HUES6 (cell line): ENCODE measurements around the gene C22orf23.
"Not testable (repeated sequence)": the region's sequence is repeated elsewhere in the genome, so short reads cannot be mapped to it uniquely, and the experiment has no call there.

Source experiments
- H3K27ac ChIP-seq: 2 replicates; pipeline ENCODE4 v1.7.0; 2013; ENCODE audit warnings: low read depth, mild to moderate bottlenecking, low read length, inconsistent platforms
- H3K27me3 ChIP-seq: 2 replicates; pipeline ENCODE4 v1.6.1; 2013; ENCODE audit warnings: low read length; ENCODE audit not compliant: control insufficient read depth, insufficient read depth
- H3K36me3 ChIP-seq: 2 replicates; pipeline ENCODE4 v1.6.1; 2013; ENCODE audit warnings: low read length; ENCODE audit not compliant: control insufficient read depth, insufficient read depth
- H3K4me1 ChIP-seq: 2 replicates; pipeline ENCODE4 v1.6.1; 2013; ENCODE audit warnings: low read length; ENCODE audit not compliant: control insufficient read depth, insufficient read depth
- H3K4me3 ChIP-seq: 2 replicates; pipeline ENCODE4 v1.5.1; 2013; ENCODE audit warnings: low read depth, low read length
- H3K9ac ChIP-seq: one replicate; pipeline ENCODE4 v1.6.1; 2013; ENCODE audit warnings: mild to moderate bottlenecking, low read length
- H3K9me3 ChIP-seq: 2 replicates; pipeline ENCODE4 v1.6.1; 2013; ENCODE audit warnings: low read depth, low read length; ENCODE audit not compliant: control insufficient read depth, insufficient read depth

Gene C22orf23

DNA sequence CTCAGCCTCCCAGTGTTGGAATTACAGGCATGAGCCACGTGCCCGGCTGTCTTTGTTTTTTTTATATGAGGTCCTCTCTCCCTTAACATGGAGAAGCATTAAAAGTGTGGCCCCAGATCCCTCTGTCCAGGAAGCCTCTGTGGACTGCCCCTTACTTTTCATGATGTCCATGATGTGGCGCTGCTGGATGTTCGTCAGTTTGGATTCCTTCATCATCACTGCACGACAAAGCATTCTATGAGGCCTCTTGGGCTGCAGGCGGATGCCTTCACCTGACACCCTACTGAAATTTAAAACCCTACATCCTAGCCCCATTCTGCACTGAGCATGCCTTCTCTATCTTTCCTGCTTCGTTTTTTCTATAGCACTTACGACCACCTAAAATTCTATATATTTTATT is 2.1 kb downstream of the C22orf23 start:
- peaks cover 4% of the 10 kb centered on the region; the same call in 1 of the 2 replicates for H3K4me1 ChIP-seq
- H3K27ac ChIP-seq, result no peak overlapping the region
- H3K9me3 ChIP-seq, result no peaks in the 10 kb centered on the region
- peaks cover 13% of the 10 kb centered on the region for H3K27me3 ChIP-seq
- H3K9ac ChIP-seq, result no peak overlapping the region
- H3K36me3 ChIP-seq, result no peaks in the 10 kb centered on the region; the same call in 1 of the 2 replicates
- H3K4me3 ChIP-seq, result no peak overlapping the region

DNA sequence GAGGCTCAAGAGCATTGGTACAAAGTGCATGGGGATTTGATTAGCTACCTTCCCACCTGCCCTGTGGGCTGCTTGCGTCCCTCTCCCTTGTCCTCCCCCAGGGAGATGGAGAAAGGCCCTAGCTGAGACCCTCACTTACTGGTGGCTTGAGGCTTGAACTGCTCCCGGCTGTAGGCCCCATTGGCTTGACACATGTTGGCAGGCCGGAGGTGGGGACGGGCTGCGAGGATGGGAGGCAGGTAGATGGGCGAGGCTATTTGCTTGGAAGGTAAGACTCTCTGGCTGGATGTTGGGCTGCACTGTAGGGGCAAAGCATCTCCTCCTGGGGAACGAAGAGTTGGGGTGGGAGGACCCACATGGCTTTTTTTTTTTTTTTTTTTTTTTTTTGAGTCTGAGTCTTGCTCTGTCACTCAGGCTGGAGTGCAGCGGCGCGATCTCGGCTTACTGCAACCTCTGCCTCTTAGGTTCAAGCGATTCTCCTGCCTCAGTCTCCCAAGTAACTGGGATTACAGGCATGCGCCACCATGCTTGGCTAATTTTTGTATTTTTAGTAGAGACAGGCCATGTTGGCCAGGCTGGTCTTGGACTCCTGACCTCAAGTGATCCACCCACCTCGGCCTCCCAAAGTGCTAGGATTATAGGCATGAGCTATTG is 6.1 kb downstream of the C22orf23 start:
- not testable (repeated sequence) for H3K27ac ChIP-seq, H3K36me3 ChIP-seq, H3K9me3 ChIP-seq, H3K27me3 ChIP-seq, H3K9ac ChIP-seq, H3K4me3 ChIP-seq, H3K4me1 ChIP-seq

DNA sequence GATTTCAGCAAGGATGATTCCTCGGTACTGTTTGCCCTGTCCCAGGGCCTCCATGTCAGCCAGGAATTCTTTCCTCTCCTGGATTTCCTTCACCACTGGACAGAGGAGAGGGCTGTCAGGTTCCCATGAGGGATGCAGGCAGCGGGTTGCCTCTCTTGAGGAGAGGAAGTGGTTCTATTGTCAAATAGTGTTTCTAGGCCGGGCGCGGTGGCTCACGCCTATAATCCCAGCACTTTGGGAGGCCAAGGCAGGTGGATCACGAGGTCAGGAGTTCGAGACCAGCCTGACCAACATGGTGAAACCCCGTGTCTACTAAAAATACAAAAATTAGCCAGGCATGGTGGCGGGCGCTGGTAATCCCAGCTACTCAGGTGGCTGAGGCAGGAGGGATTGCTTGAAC is 9.0 kb downstream of the C22orf23 start:
- H3K27ac ChIP-seq, H3K4me3 ChIP-seq, H3K9me3 ChIP-seq, H3K27me3 ChIP-seq, H3K4me1 ChIP-seq, H3K9ac ChIP-seq: not testable (repeated sequence)
- H3K36me3 ChIP-seq, result peaks cover 29% of the 10 kb centered on the region

DNA sequence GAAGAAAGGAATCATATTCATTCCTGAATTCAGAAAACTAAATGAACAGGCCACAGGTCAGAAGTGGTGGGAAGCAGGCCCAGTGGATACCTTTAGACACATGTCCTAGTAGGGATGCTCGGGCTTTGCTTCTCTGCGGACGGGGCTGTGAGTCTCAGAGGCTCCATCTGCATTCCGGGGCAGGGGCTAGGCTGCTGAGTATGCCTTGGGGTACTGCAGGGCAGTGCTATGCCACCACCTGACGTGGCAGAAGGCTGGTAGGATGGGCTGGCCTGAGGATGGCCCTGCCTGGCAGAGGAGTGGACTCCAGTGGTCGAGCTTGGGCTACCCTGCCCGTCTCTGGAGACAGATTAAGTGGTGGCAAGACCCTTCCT is 9.6 kb downstream of the C22orf23 start:
- no peaks in the 10 kb centered on the region for H3K9me3 ChIP-seq
- peaks cover 35% of the 10 kb centered on the region for H3K36me3 ChIP-seq
- no peak overlapping the region; the same call in 1 of the 2 replicates for H3K27ac ChIP-seq
- H3K27me3 ChIP-seq, result no peaks in the 10 kb centered on the region
- H3K9ac ChIP-seq, result no peak overlapping the region
- no peak overlapping the region for H3K4me3 ChIP-seq
- no peaks in the 10 kb centered on the region for H3K4me1 ChIP-seq

DNA sequence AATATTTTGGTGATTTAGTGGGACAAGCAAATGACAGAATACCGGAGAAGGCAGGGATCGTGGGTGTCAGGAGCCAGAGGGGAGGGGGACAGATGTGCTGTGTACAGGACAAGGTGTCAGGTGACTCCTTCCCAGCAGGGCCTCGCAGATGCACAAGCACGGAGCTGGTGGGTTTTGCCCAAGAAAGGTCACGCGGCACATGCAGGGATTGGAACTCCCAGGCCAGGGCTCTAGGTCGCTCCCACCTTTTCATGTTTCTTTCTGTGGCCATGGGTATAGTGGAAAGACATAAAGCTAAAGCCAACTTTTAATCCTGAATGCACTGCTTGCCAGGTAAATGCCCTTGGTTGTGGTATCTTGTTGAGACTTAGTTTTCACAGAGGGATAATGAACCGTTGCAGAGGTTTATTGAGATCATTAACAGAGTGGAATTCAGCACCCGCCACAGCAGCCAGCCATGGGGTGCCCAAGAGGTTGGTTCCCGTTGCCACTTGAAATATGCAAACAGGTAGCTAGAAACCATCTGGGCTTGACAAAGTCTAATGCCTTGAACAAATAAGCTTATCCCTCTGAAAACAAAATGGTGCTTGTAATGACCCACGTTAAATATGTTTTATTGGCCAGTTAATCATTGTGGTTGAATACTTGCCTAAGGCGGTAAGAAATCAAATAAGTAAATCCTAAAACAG is 10.1 kb downstream of the C22orf23 start:
- H3K4me3 ChIP-seq, result no peak overlapping the region
- no peaks in the 10 kb centered on the region for H3K4me1 ChIP-seq
- no peaks in the 10 kb centered on the region for H3K27me3 ChIP-seq
- peaks cover 36% of the 10 kb centered on the region for H3K36me3 ChIP-seq
- no peak overlapping the region for H3K9ac ChIP-seq
- H3K9me3 ChIP-seq, result no peaks in the 10 kb centered on the region
- peak overlapping the region; percentile 14; the same call in 1 of the 2 replicates for H3K27ac ChIP-seq

DNA sequence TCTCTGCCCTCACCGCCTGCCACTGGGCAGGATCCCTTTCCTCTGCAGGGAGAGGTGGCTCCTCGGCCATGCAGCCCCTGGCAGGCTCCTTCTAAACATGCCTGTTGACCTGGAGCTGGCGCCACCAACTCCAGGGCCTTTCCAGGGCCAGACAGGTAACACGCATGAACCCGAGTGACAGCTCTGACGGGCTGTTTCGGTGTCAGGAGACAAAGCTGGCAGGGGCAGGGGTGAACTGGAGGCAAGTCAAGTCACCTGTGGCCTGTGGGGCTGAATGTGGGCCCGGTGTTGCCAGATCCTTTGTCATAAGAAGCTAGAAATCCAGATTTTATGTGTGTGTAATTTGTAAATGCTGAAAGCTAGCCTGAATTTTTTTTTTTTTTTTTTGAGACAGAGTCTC is 11.3 kb downstream of the C22orf23 start:
- Histone ChIP-seq H3K36me3 (peaks cover 45% of the 10 kb centered on the region), H3K27ac (no peak overlapping the region), H3K9ac (no peak overlapping the region), H3K4me1 (no peaks in the 10 kb centered on the region), H3K27me3 (no peaks in the 10 kb centered on the region), H3K4me3 (no peak overlapping the region), H3K9me3 (no peaks in the 10 kb centered on the region)

DNA sequence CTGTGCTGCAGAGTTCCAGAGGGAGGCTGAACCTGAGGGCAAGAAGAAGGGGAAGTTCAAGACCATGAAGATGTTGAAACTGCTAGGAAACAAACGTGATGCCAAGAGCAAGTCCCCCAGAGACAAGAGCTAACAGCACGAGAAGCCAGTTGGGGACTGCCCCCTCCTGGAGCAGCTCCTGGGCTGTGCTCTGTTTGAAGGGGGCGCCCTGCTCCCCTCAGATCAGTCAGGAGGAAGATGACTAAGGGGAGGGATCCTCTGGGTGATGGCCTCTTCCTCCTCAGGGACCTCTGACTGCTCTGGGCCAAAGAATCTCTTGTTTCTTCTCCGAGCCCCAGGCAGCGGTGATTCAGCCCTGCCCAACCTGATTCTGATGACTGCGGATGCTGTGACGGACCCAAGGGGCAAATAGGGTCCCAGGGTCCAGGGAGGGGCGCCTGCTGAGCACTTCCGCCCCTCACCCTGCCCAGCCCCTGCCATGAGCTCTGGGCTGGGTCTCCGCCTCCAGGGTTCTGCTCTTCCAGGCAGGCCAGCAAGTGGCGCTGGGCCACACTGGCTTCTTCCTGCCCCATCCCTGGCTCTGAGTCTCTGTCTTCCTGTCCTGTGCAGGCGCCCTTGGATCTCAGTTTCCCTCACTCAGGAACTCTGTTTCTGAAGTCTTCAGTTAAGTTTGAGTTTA is 12.6 kb downstream of the C22orf23 start:
- no peaks in the 10 kb centered on the region for H3K4me1 ChIP-seq
- H3K27me3 ChIP-seq, result no peaks in the 10 kb centered on the region
- no peak overlapping the region for H3K4me3 ChIP-seq
- H3K9me3 ChIP-seq, result no peaks in the 10 kb centered on the region
- no peak overlapping the region for H3K9ac ChIP-seq
- no peak overlapping the region for H3K27ac ChIP-seq
- peaks cover 52% of the 10 kb centered on the region for H3K36me3 ChIP-seq

DNA sequence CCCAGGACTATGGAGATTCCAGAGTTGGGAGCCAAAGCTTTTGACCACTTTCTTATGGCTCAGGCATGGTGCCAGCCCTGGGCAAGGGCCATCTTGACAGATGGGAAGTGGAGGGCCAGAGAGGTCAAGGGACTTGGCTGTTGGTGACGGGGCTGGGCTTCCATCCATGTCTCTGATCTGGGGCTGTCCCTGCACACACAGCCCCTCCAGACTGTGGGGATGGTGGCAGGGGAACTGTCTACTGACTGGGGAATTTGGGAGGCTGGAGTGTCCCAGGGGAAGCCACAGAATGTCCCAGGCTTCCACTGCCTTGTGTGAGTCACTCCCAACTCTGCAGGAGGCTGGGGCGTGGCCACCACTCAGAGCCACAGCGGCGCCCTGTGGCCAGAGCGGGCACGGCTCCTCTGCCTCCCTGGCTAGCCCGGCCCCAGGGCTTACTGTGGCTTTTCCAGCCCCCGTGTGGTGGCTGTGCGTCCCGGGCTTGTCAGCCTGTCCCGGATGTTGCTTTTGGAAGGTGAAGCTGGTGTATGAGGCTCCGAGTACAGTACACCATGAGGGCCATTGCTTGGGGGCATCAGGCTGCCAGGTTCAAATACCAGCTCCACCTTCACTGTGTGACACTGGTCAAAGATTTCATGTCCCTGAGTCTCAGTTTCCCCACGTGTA is 19.6 kb downstream of the C22orf23 start:
- no peak overlapping the region for H3K4me3 ChIP-seq
- H3K27ac ChIP-seq, result no peak overlapping the region
- no peak overlapping the region for H3K9ac ChIP-seq
- H3K36me3 ChIP-seq, result peaks cover 56% of the 10 kb centered on the region
- peaks cover 8% of the 10 kb centered on the region for H3K4me1 ChIP-seq
- no peaks in the 10 kb centered on the region for H3K9me3 ChIP-seq
- no peaks in the 10 kb centered on the region for H3K27me3 ChIP-seq

DNA sequence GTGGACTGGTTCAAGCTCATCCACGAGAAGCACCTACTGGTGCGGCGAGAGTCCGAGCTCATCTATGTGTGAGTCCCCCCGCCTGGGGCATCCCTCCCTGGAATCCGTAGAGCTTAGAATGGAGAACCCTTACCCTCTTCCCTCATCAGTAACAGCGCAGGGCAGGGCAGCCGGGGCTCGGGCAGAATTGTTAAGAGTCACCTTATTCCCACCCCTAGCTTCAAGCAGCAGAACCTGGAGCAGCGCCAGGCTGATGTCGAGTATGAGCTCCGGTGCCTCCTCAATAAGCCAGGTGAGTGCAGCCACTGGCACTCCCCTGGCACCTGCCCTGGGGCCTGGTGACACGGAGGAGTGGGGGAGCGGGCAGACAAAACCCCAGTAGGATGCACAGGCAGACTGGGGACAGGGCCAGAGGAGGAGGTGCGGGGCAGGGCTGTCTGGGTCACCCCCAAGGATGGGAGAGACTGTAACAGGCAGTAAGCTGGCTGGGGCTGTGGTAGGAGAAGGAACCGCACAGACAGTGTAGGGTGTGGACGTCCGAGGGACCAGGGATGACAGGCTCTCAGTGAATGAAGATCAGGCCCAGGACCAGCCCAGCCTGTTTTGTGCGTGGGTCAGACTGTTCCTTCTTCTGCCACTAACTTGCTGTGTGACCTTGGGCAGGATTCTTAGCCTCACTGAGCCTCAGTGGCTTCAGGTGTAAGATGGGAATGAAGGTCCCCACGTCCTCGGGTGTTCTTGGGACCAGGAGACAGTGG is 20.4 kb downstream of the C22orf23 start:
- no peak overlapping the region for H3K4me3 ChIP-seq
- H3K9ac ChIP-seq, result no peak overlapping the region
- no peaks in the 10 kb centered on the region for H3K27me3 ChIP-seq
- H3K9me3 ChIP-seq, result no peaks in the 10 kb centered on the region
- no peak overlapping the region for H3K27ac ChIP-seq
- peaks cover 8% of the 10 kb centered on the region for H3K4me1 ChIP-seq
- peaks cover 60% of the 10 kb centered on the region for H3K36me3 ChIP-seq

DNA sequence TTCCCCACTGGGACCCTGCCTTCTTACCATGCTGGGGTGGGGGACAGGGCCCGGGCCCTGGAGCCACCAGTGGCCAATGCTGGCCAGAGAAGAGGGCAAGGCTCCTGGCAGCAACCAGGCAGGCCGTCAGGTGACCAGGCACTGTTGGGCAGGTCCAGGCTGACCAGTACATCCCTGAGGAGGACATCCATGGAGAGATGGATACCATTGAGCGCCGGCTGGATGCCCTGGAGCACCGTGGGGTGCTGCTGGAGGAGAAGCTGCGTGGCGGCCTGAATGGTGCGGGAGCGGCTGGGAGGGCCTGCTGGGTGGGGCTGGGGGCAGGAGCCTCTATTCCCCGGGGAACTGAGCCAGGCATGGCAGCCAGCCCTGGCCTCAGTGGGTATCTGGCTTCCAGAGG is 21.0 kb downstream of the C22orf23 start:
- H3K9me3 ChIP-seq, result no peaks in the 10 kb centered on the region
- no peak overlapping the region for H3K4me3 ChIP-seq
- peaks cover 60% of the 10 kb centered on the region for H3K36me3 ChIP-seq
- H3K27me3 ChIP-seq, result no peaks in the 10 kb centered on the region
- no peak overlapping the region for H3K9ac ChIP-seq
- H3K27ac ChIP-seq, result no peak overlapping the region
- peaks cover 8% of the 10 kb centered on the region for H3K4me1 ChIP-seq
